Trophoblast cell (in vitro differentiated cells and primary cell): ENCODE results near the gene HSD17B14.

Experiments
- DNase-seq, 2 donors: peaks; one replicate each; pipeline ENCODE4 v3.0.0-alpha.2; 2016
- H2AFZ ChIP-seq: 2 replicates; pipeline ENCODE4 v1.6.1; 2013; ENCODE audit warnings: low read length, moderate library complexity, mild to moderate bottlenecking; ENCODE audit not compliant: insufficient read depth, poor library complexity
- H2AK5ac ChIP-seq: 2 replicates; pipeline ENCODE4 v1.6.1; 2013; ENCODE audit warnings: mild to moderate bottlenecking, low read length
- H2BK120ac ChIP-seq: 2 replicates; pipeline ENCODE4 v1.6.1; 2013; ENCODE audit warnings: low read length, mild to moderate bottlenecking, moderate library complexity; ENCODE audit not compliant: insufficient read depth, poor library complexity
- H2BK12ac ChIP-seq: 2 replicates; pipeline ENCODE4 v1.6.1; 2013; ENCODE audit warnings: mild to moderate bottlenecking, low read length, moderate library complexity
- H2BK5ac ChIP-seq: 2 replicates; pipeline ENCODE4 v1.6.1; 2013; ENCODE audit warnings: low read length, low read depth, moderate library complexity, mild to moderate bottlenecking; ENCODE audit not compliant: poor library complexity
- H3K14ac ChIP-seq: 2 replicates; pipeline ENCODE4 v1.6.1; 2013; ENCODE audit warnings: mild to moderate bottlenecking, low read length
- H3K18ac ChIP-seq: 2 replicates; pipeline ENCODE4 v1.6.1; 2013; ENCODE audit warnings: mild to moderate bottlenecking, low read length
- H3K23ac ChIP-seq: 2 replicates; pipeline ENCODE4 v1.6.1; 2013; ENCODE audit warnings: low read length
- H3K27ac ChIP-seq: 2 replicates; pipeline ENCODE4 v1.5.1; 2013; ENCODE audit warnings: low read depth, mild to moderate bottlenecking, inconsistent platforms, low read length, moderate library complexity
- H3K27me3 ChIP-seq: 2 replicates; pipeline ENCODE4 v1.6.1; 2013; ENCODE audit warnings: inconsistent platforms, mild to moderate bottlenecking, low read length, moderate library complexity; ENCODE audit not compliant: insufficient read depth
- H3K36me3 ChIP-seq, 2 experiments: 1 replicate in 1 of 2; 2 replicates in 1 of 2; pipeline ENCODE4 v1.6.1; 2013; ENCODE audit warnings: low read length in 2 of 2, mild to moderate bottlenecking in 2 of 2, moderate library complexity in 1 of 2; ENCODE audit not compliant: insufficient read depth in 2 of 2, control insufficient read depth in 1 of 2
- H3K4ac ChIP-seq: 2 replicates; pipeline ENCODE4 v1.6.1; 2013; ENCODE audit warnings: low read depth, mild to moderate bottlenecking, low read length, moderate library complexity
- H3K4me1 ChIP-seq, 2 experiments: 1 replicate in 1 of 2; 2 replicates in 1 of 2; pipeline ENCODE4 v1.6.1; 2013; ENCODE audit warnings: low read length in 2 of 2, mild to moderate bottlenecking in 2 of 2, moderate library complexity in 1 of 2; ENCODE audit not compliant: insufficient read depth in 2 of 2, control insufficient read depth in 1 of 2
- H3K4me2 ChIP-seq: 2 replicates; pipeline ENCODE4 v1.6.1; 2013; ENCODE audit warnings: inconsistent platforms, mild to moderate bottlenecking, low read length, moderate library complexity
- H3K4me3 ChIP-seq: 2 replicates; pipeline ENCODE4 v1.5.1; 2013; ENCODE audit warnings: mild to moderate bottlenecking, low read depth, low read length, inconsistent platforms
- H3K79me1 ChIP-seq: one replicate; pipeline ENCODE4 v1.6.1; 2013; ENCODE audit warnings: low read length
- H3K79me2 ChIP-seq: 2 replicates; pipeline ENCODE4 v1.6.1; 2013; ENCODE audit warnings: low read length, mild to moderate bottlenecking; ENCODE audit not compliant: control insufficient read depth, insufficient read depth, poor library complexity
- H3K9ac ChIP-seq: 2 replicates; pipeline ENCODE4 v1.6.1; 2013; ENCODE audit warnings: mild to moderate bottlenecking, low read length
- H3K9me3 ChIP-seq: 2 replicates; pipeline ENCODE4 v1.6.1; 2013; ENCODE audit warnings: low read depth, mild to moderate bottlenecking, control low read depth, inconsistent platforms, low read length; ENCODE audit not compliant: insufficient read depth
- H4K12ac ChIP-seq: 2 replicates; pipeline ENCODE4 v1.6.1; 2013; ENCODE audit warnings: low read depth, mild to moderate bottlenecking, low read length, moderate library complexity
- H4K8ac ChIP-seq: 2 replicates; pipeline ENCODE4 v1.6.1; 2013; ENCODE audit warnings: low read depth, mild to moderate bottlenecking, low read length, moderate library complexity
- H4K91ac ChIP-seq: one replicate; pipeline ENCODE4 v1.6.1; 2013; ENCODE audit warnings: low read depth, mild to moderate bottlenecking, low read length, moderate library complexity
- WGBS: extraction: QIAGEN DNeasy Blood & Tissue Kit; methylation state at CpG from one replicate; pipeline ENCODE4 v1.1.7; 2013; ENCODE audit warnings: missing lambda C conversion rate; ENCODE audit not compliant: insufficient read length, insufficient coverage; ENCODE audit errors: extremely low coverage; 5-methylcytosine and 5-hydroxymethylcytosine counted together

HSD17B14 gene

DNA sequence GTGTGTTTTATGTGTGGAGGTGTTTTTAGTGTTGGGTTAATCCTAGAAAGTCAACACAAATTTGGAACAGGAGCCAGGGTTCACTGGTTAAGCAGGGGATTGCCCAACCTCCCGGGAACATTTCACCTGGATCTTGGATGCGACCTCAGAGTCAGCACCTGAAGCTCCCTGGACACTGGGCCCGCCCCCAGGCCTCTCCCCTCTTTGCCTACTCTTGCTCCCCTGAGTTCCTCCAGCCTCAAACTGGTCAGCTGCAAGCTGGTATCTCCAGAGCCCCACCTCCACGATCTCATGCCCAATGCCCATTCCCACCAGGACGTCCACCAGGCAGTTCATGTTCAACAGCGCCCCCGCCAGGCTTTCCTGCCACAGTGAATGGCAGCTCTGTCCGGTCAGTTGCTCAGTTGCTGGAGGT is 9.7 kb downstream of the HSD17B14 start:
- Histone ChIP-seq H3K4me2 (no peak overlapping the region), H3K18ac (no peak overlapping the region), H4K8ac (no peak overlapping the region), H3K4ac (no peak overlapping the region), H3K4me3 (no peak overlapping the region), H3K79me2 (no peaks in the 10 kb centered on the region), H3K23ac (no peak overlapping the region), H2BK120ac (no peak overlapping the region), H3K4me1 (no peaks in the 10 kb centered on the region), H3K79me1 (no peaks in the 10 kb centered on the region), H3K27me3 (no peaks in the 10 kb centered on the region), H2BK12ac (no peak overlapping the region), H2AK5ac (no peak overlapping the region), H3K9me3 (peaks cover 3% of the 10 kb centered on the region), H4K12ac (no peak overlapping the region), H2BK5ac (no peak overlapping the region), H3K27ac (no peak overlapping the region), H2AFZ (no peak overlapping the region), H3K14ac (no peak overlapping the region), H4K91ac (no peak overlapping the region), H3K9ac (no peak overlapping the region), H3K36me3 (peaks cover 8 to 12% of the 10 kb centered on the region in 2 experiments)
- WGBS = no CpG with 5 or more reads among the region's 8 CpGs
- peak in 1 of 2 donors; percentile 9 for DNase-seq

DNA sequence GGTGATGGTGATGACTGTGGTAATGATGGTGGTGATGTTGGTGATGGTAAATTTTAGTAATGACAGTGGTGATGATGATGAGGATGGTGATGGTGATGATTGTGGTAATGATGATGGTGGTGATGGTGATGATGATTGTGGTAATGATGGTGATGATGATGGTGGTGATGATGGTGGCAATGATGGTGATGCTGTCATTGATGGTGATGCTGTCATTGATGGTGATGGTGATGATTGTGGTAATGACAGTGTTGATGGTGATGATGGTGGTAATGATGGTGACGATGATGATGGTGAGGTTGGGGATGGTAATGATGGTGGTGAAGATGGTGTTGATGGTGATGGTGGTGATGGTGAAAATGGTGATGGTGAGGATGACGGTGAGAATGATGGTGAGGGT is 13.8 kb downstream of the HSD17B14 start:
- WGBS = 100% methylated on average over 2 of the region's 2 CpGs
- Histone ChIP-seq H3K36me3 (no peaks in the 10 kb centered on the region), H3K4me1 (no peaks in the 10 kb centered on the region)

GRCh38 chr19:48821633-48822032 is 14.7 kb downstream of the HSD17B14 start:
- no peak overlapping the region for H2AFZ ChIP-seq
- no peak for DNase-seq
- no peaks in the 10 kb centered on the region for H3K27me3 ChIP-seq
- H3K4me1 ChIP-seq = no peaks in the 10 kb centered on the region
- H3K18ac ChIP-seq = no peak overlapping the region
- H4K12ac ChIP-seq = no peak overlapping the region
- H3K4me3 ChIP-seq = no peak overlapping the region
- no peak overlapping the region for H3K27ac ChIP-seq
- no peaks in the 10 kb centered on the region for H3K79me1 ChIP-seq
- no peak overlapping the region for H2AK5ac ChIP-seq
- no peak overlapping the region for H3K14ac ChIP-seq
- H3K79me2 ChIP-seq = no peaks in the 10 kb centered on the region
- H3K4ac ChIP-seq = no peak overlapping the region
- H4K91ac ChIP-seq = no peak overlapping the region
- H3K4me2 ChIP-seq = no peak overlapping the region
- H4K8ac ChIP-seq = no peak overlapping the region
- 100% methylated on average over 4 of the region's 5 CpGs for WGBS
- H3K36me3 ChIP-seq = no peaks in the 10 kb centered on the region
- H3K9ac ChIP-seq = no peak overlapping the region
- no peak overlapping the region for H3K23ac ChIP-seq
- H2BK5ac ChIP-seq = no peak overlapping the region
- no peak overlapping the region for H2BK12ac ChIP-seq
- H3K9me3 ChIP-seq = peaks cover 5% of the 10 kb centered on the region
- H2BK120ac ChIP-seq = no peak overlapping the region

More for the DNA sequence above, 13.8 kb downstream of the HSD17B14 start:
- H3K23ac ChIP-seq = no peak overlapping the region
- H3K27me3 ChIP-seq = no peaks in the 10 kb centered on the region
- no peak overlapping the region for H3K4me3 ChIP-seq
- no peaks in the 10 kb centered on the region for H3K79me2 ChIP-seq
- H2AFZ ChIP-seq = no peak overlapping the region
- no peak overlapping the region for H2BK12ac ChIP-seq
- H3K18ac ChIP-seq = no peak overlapping the region
- DNase-seq = no peak
- no peak overlapping the region for H3K27ac ChIP-seq
- H3K4me2 ChIP-seq = no peak overlapping the region
- no peak overlapping the region for H2AK5ac ChIP-seq
- H3K79me1 ChIP-seq = no peaks in the 10 kb centered on the region
- H3K9ac ChIP-seq = no peak overlapping the region
- peaks cover 5% of the 10 kb centered on the region for H3K9me3 ChIP-seq
- no peak overlapping the region for H2BK5ac ChIP-seq
- H4K8ac ChIP-seq = no peak overlapping the region
- no peak overlapping the region for H4K91ac ChIP-seq
- no peak overlapping the region for H3K14ac ChIP-seq
- H3K4ac ChIP-seq = no peak overlapping the region
- H4K12ac ChIP-seq = no peak overlapping the region
- no peak overlapping the region for H2BK120ac ChIP-seq

- DNase-seq = peak in 1 of 2 donors; percentile 42
- H3K18ac ChIP-seq = no peak overlapping the region
- no peak overlapping the region for H3K27ac ChIP-seq
- H2BK12ac ChIP-seq = no peak overlapping the region
- H4K8ac ChIP-seq = no peak overlapping the region
- no peak overlapping the region for H2AK5ac ChIP-seq
- H3K9me3 ChIP-seq = peaks cover 5% of the 10 kb centered on the region
- no peaks in the 10 kb centered on the region for H3K36me3 ChIP-seq
- no peaks in the 10 kb centered on the region for H3K4me1 ChIP-seq
- no peak overlapping the region for H2BK5ac ChIP-seq
- no peaks in the 10 kb centered on the region for H3K27me3 ChIP-seq
- WGBS = no CpG with 5 or more reads among the region's 4 CpGs
- H2AFZ ChIP-seq = no peak overlapping the region
- no peak overlapping the region for H3K9ac ChIP-seq
- no peak overlapping the region for H4K12ac ChIP-seq
- no peak overlapping the region for H3K14ac ChIP-seq
- no peaks in the 10 kb centered on the region for H3K79me1 ChIP-seq
- H3K4me3 ChIP-seq = no peak overlapping the region
- no peaks in the 10 kb centered on the region for H3K79me2 ChIP-seq
- no peak overlapping the region for H3K4ac ChIP-seq
- H3K4me2 ChIP-seq = no peak overlapping the region
- H4K91ac ChIP-seq = no peak overlapping the region
- H3K23ac ChIP-seq = no peak overlapping the region
- H2BK120ac ChIP-seq = no peak overlapping the region
Observed at GRCh38 chr19:48819366-48819816, 16.9 kb downstream of the HSD17B14 start.
